BLaER1 (cell line): ENCODE measurements around the gene GMDS.

ENCODE experiments used
- H3K27ac ChIP-seq: shearing (Covaris generic); formaldehyde crosslinking; 2 replicates; pipeline ENCODE4 v1.8.1; 2022
- H3K27me3 ChIP-seq: shearing (Covaris generic); formaldehyde crosslinking; 2 replicates; pipeline ENCODE4 v1.8.1; 2022
- H3K36me3 ChIP-seq: shearing (Covaris generic); formaldehyde crosslinking; 2 replicates; pipeline ENCODE4 v1.8.1; 2022
- H3K4me1 ChIP-seq: shearing (Covaris generic); formaldehyde crosslinking; 2 replicates; pipeline ENCODE4 v1.8.1; 2022
- H3K4me2 ChIP-seq: shearing (Covaris generic); formaldehyde crosslinking; 2 replicates; pipeline ENCODE4 v1.8.1; 2022
- H3K4me3 ChIP-seq: shearing (Covaris generic); formaldehyde crosslinking; 2 replicates; pipeline ENCODE4 v1.8.1; 2022
- H3K9ac ChIP-seq: shearing (Covaris generic); formaldehyde crosslinking; 2 replicates; pipeline ENCODE4 v1.8.1; 2022
- H3K9me3 ChIP-seq: shearing (Covaris generic); formaldehyde crosslinking; 2 replicates; pipeline ENCODE4 v1.8.1; 2022
- H4K20me1 ChIP-seq: shearing (Covaris generic); formaldehyde crosslinking; 2 replicates; pipeline ENCODE4 v1.8.1; 2022
- Cebpa-rat ChIP-seq: shearing (Covaris generic); IDR thresholded peaks from 2 replicates; pipeline ENCODE4 v1.8.1; 2022

Gene GMDS

DNA sequence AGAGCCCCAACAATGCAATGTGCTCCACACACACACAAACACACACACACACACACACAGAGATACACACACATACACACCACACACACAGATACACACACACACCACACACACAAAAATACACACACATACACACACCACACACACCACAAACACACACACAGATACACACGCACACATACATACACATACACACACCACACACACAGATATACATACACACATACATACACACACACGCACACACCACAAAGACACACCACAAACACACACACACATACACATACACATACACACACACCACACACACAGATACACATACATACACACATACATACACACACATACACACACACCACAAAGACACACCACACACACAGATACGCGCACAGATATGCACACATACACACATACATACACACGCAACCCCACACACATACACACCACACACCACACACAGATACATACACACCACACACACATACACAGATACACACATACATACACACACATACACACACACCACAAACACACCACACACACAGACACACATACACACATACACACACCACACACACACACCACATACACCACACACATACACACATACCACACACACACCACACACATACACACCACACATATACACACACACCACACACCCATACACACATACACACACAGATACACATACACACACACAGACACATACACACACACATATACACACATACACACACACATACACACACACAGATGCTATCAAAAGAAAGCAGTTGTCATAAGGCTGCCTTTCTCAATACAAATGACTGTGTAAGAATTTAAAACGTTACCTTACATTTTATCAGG lies 507.7 kb downstream of the GMDS start:
- no peaks in the 10 kb centered on the region for H3K27me3 ChIP-seq
- no peak overlapping the region for H3K27ac ChIP-seq
- no peaks in the 10 kb centered on the region for H3K9me3 ChIP-seq
- H3K9ac ChIP-seq: no peak overlapping the region
- no peak overlapping the region for H3K4me2 ChIP-seq
- H3K4me1 ChIP-seq: peaks cover 19% of the 10 kb centered on the region
- no peaks in the 10 kb centered on the region for H3K36me3 ChIP-seq
- TF ChIP-seq Cebpa-rat: no peak
- H4K20me1 ChIP-seq: no peaks in the 10 kb centered on the region
- H3K4me3 ChIP-seq: no peak overlapping the region

DNA sequence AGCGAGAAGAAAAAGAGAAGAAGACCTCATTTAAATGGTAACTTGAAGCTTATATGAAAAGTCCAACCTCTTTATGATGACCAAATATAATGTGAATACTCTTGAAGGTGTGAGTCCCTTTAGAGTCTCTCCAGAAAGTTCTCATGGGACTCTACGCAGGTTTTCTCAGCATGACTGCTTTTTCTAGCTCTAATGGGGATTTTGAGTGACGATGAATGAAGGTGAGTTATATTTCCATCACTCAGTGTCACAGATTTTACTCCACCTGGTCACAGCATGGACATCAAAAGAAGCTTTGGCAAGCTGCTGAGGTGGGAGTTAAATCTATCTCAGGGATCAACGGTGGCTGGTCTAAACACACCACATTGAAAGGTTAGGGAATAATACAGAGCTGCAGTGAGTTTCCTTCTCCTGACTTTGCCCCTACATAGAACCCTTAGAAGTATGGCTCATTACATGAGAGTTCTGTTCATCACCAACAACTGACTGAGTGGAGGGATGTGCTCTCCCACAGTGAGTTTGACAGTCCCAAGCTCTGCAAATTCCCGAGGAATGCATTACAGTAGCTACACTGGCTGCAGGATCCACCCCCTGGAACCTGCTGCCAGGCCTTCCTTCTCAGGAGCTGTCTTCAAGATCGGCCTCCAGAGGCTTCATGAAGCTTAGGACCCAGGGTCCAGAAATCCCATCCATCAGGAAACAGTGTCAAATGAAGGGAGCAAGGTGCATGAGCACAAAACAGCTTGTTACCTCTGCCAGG lies 508.9 kb downstream of the GMDS start:
- peaks cover 19% of the 10 kb centered on the region for H3K4me1 ChIP-seq
- no peak for TF ChIP-seq Cebpa-rat
- H3K9ac ChIP-seq: no peak overlapping the region
- H4K20me1 ChIP-seq: no peaks in the 10 kb centered on the region
- no peak overlapping the region for H3K27ac ChIP-seq
- H3K36me3 ChIP-seq: no peaks in the 10 kb centered on the region
- H3K4me2 ChIP-seq: no peak overlapping the region
- no peak overlapping the region for H3K4me3 ChIP-seq
- H3K27me3 ChIP-seq: no peaks in the 10 kb centered on the region
- no peaks in the 10 kb centered on the region for H3K9me3 ChIP-seq

DNA sequence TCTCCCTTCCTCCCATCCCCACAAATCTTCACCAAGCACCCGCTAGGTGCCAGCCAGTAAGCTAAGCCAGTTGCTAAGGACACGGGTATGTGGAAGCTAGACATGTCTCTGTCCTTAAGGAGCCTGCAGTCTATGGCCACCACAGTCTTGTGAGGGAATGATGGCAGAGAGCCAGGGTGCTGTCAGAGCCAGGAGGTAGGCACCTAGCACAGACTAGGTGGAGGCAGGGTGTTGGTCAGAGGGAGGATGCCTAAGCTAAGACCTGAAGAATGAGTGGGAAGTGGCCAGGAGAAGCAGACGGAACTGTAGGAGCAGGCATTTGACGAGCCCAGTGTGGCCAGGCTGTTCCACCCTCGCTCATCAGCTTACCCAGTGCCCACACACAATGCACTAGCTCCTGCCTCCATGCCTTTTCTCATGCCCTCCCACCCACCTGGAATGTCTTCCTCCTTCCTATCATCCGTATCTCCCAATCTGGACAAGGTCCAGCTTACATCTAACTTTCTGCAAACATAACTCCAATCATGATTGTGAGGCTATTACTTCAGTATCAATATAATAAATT lies 510.1 kb downstream of the GMDS start:
- Histone ChIP-seq H3K4me2 (no peak overlapping the region), H3K4me3 (no peak overlapping the region), H3K9ac (no peak overlapping the region), H3K9me3 (no peaks in the 10 kb centered on the region), H3K27ac (no peak overlapping the region), H4K20me1 (no peaks in the 10 kb centered on the region), H3K4me1 (peaks cover 18% of the 10 kb centered on the region), H3K36me3 (no peaks in the 10 kb centered on the region), H3K27me3 (no peaks in the 10 kb centered on the region)
- TF ChIP-seq Cebpa-rat: no peak

DNA sequence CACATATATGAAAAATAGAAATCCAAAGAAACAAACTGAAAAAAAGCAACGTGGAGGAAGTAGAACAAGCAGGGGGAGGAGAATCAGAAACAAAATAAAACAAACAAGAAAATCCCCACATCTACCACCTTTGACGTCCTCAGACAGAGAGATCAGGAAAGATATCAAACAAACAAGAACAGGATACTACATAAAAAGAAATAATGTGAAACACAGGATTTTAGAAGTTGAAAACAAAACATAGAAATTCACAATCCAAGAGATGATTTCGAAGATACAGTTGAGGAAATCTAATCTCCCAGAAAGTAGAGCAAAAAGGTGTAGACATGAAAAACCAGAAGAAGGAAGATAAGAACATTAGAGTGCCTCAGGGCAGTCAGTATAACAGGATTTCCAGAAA lies 514.5 kb downstream of the GMDS start:
- Histone ChIP-seq H4K20me1 (no peaks in the 10 kb centered on the region), H3K4me2 (no peak overlapping the region)

DNA sequence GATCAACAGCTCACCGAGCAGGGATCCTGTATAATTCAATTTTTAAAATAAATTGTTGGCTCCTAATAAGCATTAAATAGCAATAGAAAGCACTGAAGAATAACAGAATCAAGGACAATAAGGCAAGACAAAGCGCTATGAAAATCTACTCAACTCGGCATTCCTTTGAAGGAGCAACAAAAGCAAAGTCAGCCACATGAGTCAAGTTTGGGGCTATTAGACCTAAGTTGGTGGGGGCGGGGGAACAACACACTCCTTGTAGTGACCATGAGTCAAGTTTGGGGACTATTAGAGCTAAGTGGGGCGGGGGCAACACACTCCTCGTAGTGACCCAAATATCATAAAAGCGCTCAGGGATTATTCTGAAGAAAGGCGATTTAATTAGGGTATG lies 515.7 kb downstream of the GMDS start:
- H3K27me3 ChIP-seq: no peaks in the 10 kb centered on the region
- H3K4me2 ChIP-seq: no peak overlapping the region
- no peak overlapping the region for H3K9ac ChIP-seq
- peaks cover under 1% of the 10 kb centered on the region; the same call in 1 of the 2 replicates for H3K36me3 ChIP-seq
- no peaks in the 10 kb centered on the region for H3K9me3 ChIP-seq
- TF ChIP-seq Cebpa-rat: no peak
- no peaks in the 10 kb centered on the region for H4K20me1 ChIP-seq
- H3K4me3 ChIP-seq: no peak overlapping the region
- H3K27ac ChIP-seq: no peak overlapping the region
- H3K4me1 ChIP-seq: peaks cover 6% of the 10 kb centered on the region

More for the DNA sequence above, 514.5 kb downstream of the GMDS start:
- Histone ChIP-seq H3K27me3 (no peaks in the 10 kb centered on the region), H3K4me1 (no peaks in the 10 kb centered on the region), H3K36me3 (no peaks in the 10 kb centered on the region), H3K27ac (no peak overlapping the region), H3K9me3 (no peaks in the 10 kb centered on the region), H3K4me3 (no peak overlapping the region), H3K9ac (no peak overlapping the region)
- TF ChIP-seq Cebpa-rat: no peak

DNA sequence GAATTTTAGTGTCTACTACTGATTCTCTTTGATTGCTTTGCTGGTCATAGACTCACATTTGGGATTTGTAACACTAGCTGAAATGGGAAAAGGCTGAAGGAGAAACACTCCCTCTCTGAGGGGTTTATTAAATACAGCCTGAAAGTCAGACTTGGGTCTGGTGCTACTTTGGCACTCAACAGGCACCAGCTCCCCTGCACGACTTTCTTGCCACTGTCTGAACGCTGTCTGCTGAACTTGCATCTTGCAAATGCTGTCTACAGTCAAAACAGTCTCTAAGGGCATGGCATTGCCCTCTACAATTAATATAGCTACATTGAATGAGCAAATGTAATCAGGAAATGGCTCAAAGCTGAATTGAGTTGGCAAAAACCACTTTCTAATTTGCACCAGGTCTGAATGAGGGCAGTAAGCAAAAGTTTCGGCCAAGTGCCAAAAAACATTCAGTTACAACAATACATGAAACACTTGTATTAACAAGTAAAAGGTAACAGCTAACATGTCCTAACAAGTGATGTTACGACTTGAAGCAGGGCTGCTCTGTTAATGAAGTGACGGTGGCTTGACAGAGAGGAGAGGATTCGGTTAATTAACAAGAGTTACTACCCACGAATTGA lies 516.2 kb downstream of the GMDS start:
- Histone ChIP-seq H3K4me2 (no peak overlapping the region), H3K27me3 (no peaks in the 10 kb centered on the region), H3K9me3 (no peaks in the 10 kb centered on the region), H3K9ac (no peak overlapping the region), H4K20me1 (no peaks in the 10 kb centered on the region), H3K27ac (no peak overlapping the region), H3K4me3 (no peak overlapping the region), H3K4me1 (peaks cover 10% of the 10 kb centered on the region), H3K36me3 (peaks cover 5% of the 10 kb centered on the region; the same call in 1 of the 2 replicates)
- TF ChIP-seq Cebpa-rat: no peak

DNA sequence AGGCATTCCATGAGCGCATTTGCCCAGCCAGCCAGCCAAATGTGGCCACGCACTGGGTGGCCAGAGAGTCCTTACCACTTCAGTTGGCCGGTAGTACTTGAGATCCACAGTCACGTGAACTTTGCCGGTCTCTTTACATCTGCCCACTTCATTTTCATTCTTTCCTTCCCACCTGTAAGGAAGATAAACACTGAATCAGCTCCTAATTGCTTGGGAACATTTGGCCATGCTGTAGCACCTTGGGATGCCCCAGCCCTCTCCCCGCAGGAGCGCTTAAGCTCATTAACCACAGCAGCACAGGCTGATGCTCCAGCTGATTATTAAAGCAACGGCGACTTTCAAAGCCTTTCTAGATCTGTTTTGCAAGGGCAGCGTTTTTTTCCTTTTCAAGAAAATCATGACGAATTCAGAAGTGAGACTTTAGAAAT lies 519.0 kb downstream of the GMDS start:
- no peaks in the 10 kb centered on the region for H3K27me3 ChIP-seq
- no peak overlapping the region for H3K4me3 ChIP-seq
- no peak overlapping the region for H3K27ac ChIP-seq
- TF ChIP-seq Cebpa-rat: no peak
- peaks cover 5% of the 10 kb centered on the region; the same call in 1 of the 2 replicates for H3K36me3 ChIP-seq
- H3K4me2 ChIP-seq: no peak overlapping the region
- no peak overlapping the region for H3K9ac ChIP-seq
- no peaks in the 10 kb centered on the region for H3K9me3 ChIP-seq
- H3K4me1 ChIP-seq: peaks cover 10% of the 10 kb centered on the region
- no peaks in the 10 kb centered on the region for H4K20me1 ChIP-seq

DNA sequence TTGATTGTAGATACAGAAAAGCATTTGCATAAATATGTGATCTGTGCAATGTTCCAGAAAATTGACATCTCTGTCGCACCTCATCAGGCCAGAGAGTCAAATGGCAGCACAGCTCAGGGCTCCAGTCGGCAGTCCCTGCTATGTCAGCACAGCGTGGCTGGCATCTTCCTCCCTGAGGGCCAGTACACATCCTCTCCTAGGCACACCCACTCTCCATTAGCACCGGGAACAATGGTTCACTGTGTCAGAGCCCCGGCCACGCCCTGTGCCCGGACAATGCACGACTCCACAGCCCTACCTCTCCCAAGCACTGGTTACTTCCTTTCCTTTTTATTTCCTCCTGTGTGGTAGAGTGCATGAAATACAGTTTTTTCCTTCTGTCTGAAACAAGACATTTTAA lies 520.8 kb downstream of the GMDS start:
- no peak overlapping the region for H3K9ac ChIP-seq
- TF ChIP-seq Cebpa-rat: no peak
- H3K27ac ChIP-seq: no peak overlapping the region
- no peak overlapping the region for H3K4me3 ChIP-seq
- H4K20me1 ChIP-seq: no peaks in the 10 kb centered on the region
- H3K4me1 ChIP-seq: peaks cover 10% of the 10 kb centered on the region
- H3K27me3 ChIP-seq: no peaks in the 10 kb centered on the region
- no peaks in the 10 kb centered on the region for H3K9me3 ChIP-seq
- H3K4me2 ChIP-seq: peak overlapping the region; percentile 19; the same call in 1 of the 2 replicates
- peaks cover 5% of the 10 kb centered on the region; the same call in 1 of the 2 replicates for H3K36me3 ChIP-seq

DNA sequence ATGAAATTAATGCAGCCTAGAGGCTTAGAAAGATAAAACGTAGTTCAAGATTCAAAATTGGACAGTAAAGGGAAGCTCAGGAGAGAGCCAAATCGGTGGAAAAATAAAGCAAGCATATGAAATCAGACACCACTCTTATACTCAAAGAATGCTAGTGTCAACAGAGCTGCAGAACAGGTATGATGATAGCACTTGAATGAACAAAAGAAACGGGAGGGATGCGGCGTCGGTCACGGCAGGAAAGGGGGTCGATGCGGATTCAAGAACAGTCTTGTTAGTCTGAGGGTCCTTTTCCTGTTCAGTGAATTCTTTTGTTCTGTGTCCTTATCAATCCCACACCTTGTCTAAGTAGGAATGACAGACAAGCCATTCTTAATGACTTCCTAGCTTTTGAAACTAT lies 521.3 kb downstream of the GMDS start:
- Histone ChIP-seq H3K27me3 (no peaks in the 10 kb centered on the region), H3K4me2 (no peak overlapping the region; the same call in 1 of the 2 replicates), H3K4me3 (no peak overlapping the region), H3K27ac (no peak overlapping the region), H3K9me3 (no peaks in the 10 kb centered on the region), H4K20me1 (no peaks in the 10 kb centered on the region), H3K9ac (no peak overlapping the region), H3K4me1 (peaks cover 10% of the 10 kb centered on the region), H3K36me3 (peaks cover 5% of the 10 kb centered on the region; the same call in 1 of the 2 replicates)
- TF ChIP-seq Cebpa-rat: no peak
